Raji (cell line): Measurements from ENCODE around the gene OR13D1.

Experiments used
- POLR2A ChIP-seq: IDR thresholded peaks from 2 replicates; pipeline ENCODE4 v1.6.1; 2011; ENCODE audit warnings: low read depth, low read length, control low read depth; ENCODE audit not compliant: insufficient read depth

The OR13D1 gene, protein sequence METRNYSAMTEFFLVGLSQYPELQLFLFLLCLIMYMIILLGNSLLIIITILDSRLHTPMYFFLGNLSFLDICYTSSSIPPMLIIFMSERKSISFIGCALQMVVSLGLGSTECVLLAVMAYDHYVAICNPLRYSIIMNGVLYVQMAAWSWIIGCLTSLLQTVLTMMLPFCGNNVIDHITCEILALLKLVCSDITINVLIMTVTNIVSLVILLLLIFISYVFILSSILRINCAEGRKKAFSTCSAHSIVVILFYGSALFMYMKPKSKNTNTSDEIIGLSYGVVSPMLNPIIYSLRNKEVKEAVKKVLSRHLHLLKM

DNA sequence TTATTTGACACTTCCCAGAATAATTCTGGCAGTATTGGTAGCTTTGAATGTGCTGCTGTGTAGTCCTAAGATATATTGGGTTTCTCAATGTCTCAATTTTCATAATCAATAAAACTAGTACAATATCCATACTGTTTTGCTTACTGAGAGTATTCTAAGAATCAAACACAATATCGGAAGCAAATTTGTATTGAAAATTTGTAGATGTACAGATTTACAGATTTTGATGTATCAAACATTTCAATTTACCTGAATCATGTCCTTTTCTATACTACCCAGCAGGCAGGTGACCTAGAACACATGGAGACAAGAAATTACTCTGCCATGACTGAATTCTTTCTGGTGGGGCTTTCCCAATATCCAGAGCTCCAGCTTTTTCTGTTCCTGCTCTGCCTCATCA is at the start of gene OR13D1:
TSS of gene OR13D1 (plus strand) at position 301 of the 400 bp plus-strand sequence. CDS start at position 301, 0 bp downstream.
- no peak for TF ChIP-seq POLR2A

DNA sequence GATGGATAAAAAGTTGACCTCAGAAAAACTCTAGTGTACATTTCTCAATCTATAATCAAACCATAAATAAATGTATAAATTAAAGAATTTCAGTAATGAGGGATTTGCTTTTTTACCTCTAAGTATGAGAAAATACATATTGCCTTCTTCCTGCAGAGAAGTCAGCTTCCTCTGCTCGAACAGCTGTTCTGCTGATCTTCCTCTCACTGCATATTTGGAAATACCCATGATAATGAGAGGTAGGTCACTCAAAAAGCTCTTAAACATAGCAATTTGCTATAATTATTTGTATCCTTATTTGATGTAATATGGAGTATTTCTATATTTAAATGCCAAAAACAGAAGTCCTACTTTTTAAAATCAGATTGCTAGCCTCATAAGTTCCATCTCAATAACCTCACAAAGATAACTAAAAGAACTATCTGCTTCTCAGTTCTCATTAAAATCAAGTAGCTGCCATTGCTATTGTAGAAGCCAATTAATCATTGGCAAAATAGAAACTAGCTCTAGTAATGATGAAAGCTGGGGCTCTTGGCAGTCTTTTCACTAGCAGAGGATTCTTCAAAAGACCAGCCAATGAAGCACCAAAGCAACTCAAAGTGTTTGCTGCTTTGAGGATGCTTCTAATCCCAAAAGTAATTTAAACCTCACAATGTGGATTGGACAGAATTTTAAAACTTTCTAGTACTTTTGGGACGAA is 35.7 kb upstream of the OR13D1 start:
- no peak for TF ChIP-seq POLR2A

DNA sequence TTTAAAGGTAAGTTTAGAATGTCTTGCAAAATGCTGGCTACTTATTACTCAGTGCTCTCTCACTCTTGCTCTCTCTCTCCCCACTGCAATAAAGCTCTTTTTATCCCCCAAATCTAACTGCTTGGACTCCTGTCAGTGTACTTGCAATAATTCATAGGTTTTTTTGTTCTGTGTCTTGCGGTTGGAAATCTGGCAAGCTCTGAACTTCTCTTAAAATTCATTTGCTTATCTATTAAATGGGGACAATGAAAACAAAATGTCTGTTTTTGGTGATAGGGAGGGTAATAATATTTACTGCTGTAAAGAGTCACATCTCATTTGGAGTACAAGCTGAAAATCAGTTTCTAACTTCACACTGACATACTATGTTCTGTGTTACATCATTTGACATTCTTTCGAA is 18.7 kb upstream of the OR13D1 start:
- TF ChIP-seq POLR2A, result no peak

DNA sequence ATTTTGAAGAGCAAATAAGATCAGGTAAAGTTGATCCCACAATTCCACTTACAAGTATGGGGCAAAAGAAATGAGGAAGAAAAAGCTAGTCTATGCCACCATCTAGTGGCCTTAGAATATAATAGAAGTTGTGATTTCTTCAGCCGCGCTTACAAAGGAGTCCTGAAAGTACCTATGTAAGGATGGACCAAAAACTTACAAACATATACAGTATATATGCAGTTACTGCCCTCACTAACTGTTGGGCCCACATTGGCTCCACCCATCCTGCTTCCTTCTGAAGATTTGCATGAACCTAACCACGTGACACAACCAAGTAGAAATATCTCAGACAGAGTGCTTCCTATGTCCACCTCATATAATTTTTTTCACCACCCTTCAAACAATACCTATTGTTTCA is 11.7 kb upstream of the OR13D1 start:
- TF ChIP-seq POLR2A, result no peak

DNA sequence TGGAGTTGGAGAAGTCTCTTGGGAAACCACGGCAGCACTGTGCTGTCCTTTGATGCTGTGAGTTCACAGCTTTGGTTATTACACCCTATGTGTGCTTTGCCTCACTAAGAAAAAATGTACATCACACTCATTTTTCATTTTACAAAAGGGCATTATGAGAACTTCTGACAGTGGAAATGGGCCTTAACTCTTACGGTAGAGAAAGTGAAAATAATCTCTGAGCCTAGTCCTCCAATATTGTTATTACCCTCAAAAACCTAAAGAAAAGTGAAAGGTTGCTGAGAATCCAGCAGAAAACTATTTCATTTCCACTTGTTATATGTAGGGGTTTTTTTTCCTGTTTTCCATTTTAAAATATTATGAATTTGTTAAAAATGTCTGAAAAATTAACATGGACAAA is 8.2 kb upstream of the OR13D1 start:
- no peak for TF ChIP-seq POLR2A

DNA sequence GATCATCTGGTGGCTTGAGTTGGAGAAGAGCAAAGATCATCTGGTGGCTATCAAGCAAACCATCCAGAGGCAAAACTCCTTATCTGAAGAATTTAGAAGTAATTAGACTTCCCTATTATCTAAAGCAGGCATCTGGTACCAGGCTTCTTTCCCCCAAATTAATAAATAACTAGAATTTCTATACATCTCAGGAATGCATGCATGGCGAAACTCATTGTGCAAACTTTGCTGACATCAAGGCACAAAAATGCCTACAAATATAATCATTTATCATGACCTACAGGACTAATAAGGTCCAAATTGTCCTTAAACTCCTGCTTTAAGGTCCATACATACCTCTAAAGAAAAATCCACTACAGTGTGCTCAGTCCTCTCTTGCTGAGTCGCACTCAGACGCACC is 6.0 kb downstream of the OR13D1 start:
- TF ChIP-seq POLR2A, result no peak

DNA sequence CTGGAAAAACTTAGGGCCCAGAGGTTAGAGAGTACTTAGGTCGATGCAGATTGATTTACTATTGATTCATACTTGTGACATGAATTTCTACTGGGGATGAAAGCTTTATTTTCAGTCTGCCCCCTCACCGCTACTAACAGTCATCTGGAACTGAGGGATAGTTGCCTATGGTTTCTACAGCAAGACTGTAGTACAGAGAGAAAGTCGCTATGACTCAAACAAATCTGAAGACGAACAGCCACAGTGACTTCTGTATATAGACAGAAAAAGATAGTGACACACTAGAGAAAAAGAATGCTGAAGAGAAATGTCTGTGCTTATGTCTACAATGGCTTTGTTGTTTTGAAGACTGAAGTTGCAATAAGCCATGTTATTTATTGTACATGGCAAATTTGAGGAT is 17.3 kb downstream of the OR13D1 start:
- no peak for TF ChIP-seq POLR2A

DNA sequence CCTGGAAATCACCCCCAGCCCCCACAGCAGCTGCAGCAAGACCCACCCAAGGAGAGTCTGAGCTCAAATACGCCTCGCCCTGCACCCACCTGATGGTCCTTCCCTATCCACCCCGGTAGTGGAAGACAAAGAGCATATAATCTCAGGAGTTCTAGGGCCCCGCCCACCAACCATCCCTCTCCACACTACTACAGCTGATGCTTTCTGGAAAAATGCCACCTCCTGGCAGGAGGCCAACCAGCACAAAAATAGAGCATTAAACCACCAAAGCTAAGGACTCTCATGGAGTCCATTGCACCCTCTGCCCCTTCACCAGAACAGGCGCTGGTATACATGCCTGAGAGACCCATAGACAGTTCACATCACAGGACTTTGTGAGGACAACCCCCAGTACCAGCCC is 30.7 kb downstream of the OR13D1 start:
- no peak for TF ChIP-seq POLR2A

DNA sequence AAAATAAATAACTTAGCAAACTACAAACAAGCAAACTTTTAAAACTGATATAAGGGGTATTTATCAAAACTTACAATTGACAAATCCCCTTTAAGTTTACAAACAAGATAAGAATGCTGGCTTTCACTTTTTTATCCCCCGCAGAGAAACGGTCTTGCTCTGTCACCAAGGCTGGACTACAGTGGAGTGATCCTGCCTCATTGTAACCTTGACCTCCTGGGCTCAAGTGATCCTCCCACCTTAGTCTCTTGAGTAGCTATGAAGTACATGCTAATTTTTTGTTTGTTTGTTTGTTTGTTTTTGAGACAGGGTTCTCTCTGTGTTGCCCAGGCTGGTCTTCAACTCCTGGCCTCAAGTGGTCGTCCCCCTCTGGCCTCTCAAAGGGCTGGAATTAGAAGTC is 44.1 kb downstream of the OR13D1 start:
- TF ChIP-seq POLR2A, result no peak

DNA sequence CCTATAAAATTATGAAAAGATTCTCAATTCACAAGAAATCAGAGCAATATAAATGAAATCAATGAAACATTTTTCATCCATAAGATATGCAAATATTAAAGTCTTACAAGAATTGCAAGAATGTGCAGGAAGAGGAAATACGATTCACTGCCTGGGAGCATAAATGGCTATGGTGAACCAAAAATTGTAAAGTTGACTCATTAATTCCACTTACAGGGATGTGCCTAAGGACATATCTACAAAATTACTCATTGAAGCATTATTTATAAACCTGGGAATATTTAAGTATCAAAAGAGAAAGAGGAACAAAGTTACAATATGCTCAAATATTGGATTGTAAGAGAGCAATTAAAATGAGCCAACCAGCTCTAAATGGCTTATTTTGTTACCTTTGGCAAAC is 46.3 kb downstream of the OR13D1 start:
- TF ChIP-seq POLR2A, result no peak

DNA sequence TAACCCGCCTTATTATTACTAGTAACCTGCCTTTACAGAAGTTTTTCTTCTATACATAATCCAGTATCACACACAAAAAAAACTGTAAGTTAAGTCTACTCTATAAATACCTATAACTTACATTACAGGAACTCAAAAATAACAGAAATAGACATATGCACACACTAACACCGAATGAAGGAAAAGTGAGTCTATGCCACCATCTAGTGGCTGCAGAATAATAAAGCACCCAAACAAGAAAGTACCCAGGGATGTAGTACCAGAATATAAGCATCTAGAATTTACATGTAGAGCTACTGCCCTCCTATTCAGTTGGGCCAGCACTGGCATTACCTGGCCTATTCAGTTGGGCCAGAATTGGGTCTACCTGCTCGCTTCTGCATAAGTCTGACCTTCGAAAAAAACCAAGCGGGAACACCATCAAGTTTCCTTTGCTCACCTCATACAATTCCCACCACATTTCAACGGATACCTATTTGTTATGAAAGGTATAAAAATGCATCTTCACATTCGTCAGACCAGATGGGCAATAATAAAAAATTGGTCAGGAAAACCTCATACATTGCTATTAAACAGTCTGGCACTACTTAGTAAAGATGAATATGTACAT is 49.2 kb downstream of the OR13D1 start:
- TF ChIP-seq POLR2A, result no peak
